GM12891 (cell line): Measurements from ENCODE around the gene OSCP1.

Experiments
- POLR2A ChIP-seq: IDR thresholded peaks from 2 replicates; pipeline ENCODE4 v1.6.1; 2011; ENCODE audit warnings: low read depth, low read length, control low read depth
- POLR2AphosphoS5 ChIP-seq: IDR thresholded peaks from 2 replicates; pipeline ENCODE4 v1.6.1; 2011; ENCODE audit warnings: low read depth, low read length, control low read depth

GRCh38 chr1:36458910-36459309 lies 8.7 kb upstream of the OSCP1 start:
- TF ChIP-seq POLR2AphosphoS5: no peak
- TF ChIP-seq POLR2A: no peak
